WTC11 (cell line): ENCODE data around the gene SYTL1. TPM values are rescaled to one million over a fixed set of nuclear protein-coding genes. Genes with fewer than 3 reads are reported as not detected.

Source experiments
- ATAC-seq: fragments of 200-7000 bp; cut with Tn5 transposase; 2 replicates; pipeline ENCODE4 v1.10.0; 2021; ENCODE audit warnings: mild to moderate bottlenecking, moderate library complexity
- CTCF ChIA-PET: fragments of 300-600 bp; sonication (Branson Sonifier 250); formaldehyde crosslinking; loops from one replicate; lab custom pipeline; 2021; ENCODE audit warnings: antibody characterized with exemption; lab: Charles Lee
- POLR2A ChIA-PET: fragments of 350-600 bp; sonication (Branson Sonifier 250); formaldehyde crosslinking; loops from one replicate; lab custom pipeline; 2021; ENCODE audit warnings: antibody characterized with exemption; lab: Charles Lee
- DNase-seq: peaks from one replicate; pipeline ENCODE4 v3.0.0; 2021; ENCODE audit warnings: low spot score
- H3K27ac Mint-ChIP-seq: 2 replicates; pipeline ENCODE4 v1.8.0; 2021; ENCODE audit warnings: mixed read lengths
- H3K27me3 Mint-ChIP-seq: 2 replicates; pipeline ENCODE4 v1.8.0; 2021; ENCODE audit warnings: low read depth, mild to moderate bottlenecking, moderate library complexity, mixed read lengths
- H3K36me3 Mint-ChIP-seq: 2 replicates; pipeline ENCODE4 v1.8.0; 2021; ENCODE audit warnings: mixed read lengths
- H3K4me1 Mint-ChIP-seq: 2 replicates; pipeline ENCODE4 v1.8.0; 2022; ENCODE audit warnings: mixed read lengths
- H3K4me3 Mint-ChIP-seq: 2 replicates; pipeline ENCODE4 v1.8.0; 2021; ENCODE audit warnings: mild to moderate bottlenecking, moderate library complexity, mixed read lengths
- H3K9me3 Mint-ChIP-seq: 2 replicates; pipeline ENCODE4 v1.8.0; 2021; ENCODE audit warnings: mixed read lengths
- AFF4 ChIP-seq: sonication (generic); formaldehyde crosslinking; IDR thresholded peaks from 2 replicates; pipeline ENCODE4 v1.8.1; 2023; ENCODE audit warnings: mild to moderate bottlenecking, missing genetic modification reagents, borderline replicate concordance
- ETV6 ChIP-seq: sonication (generic); formaldehyde crosslinking; IDR thresholded peaks from 2 replicates; pipeline ENCODE4 v1.8.1; 2022; ENCODE audit warnings: mild to moderate bottlenecking, missing genetic modification reagents
- GRHL2 ChIP-seq: fragments of 250-450 bp; sonication (Bioruptor Pico); IDR thresholded peaks from 2 replicates; pipeline ENCODE4 v1.8.0; 2022; ENCODE audit warnings: mild to moderate bottlenecking, moderate library complexity; ENCODE audit not compliant: insufficient replicate concordance, severe bottlenecking
- KAT7 ChIP-seq: sonication (generic); formaldehyde crosslinking; IDR thresholded peaks from 2 replicates; pipeline ENCODE4 v1.8.1; 2023; ENCODE audit warnings: missing genetic modification reagents, mild to moderate bottlenecking, borderline replicate concordance
- NFATC4 ChIP-seq: fragments of 250-450 bp; sonication (Bioruptor Pico); IDR thresholded peaks from 2 replicates; pipeline ENCODE4 v1.9.0; 2021; ENCODE audit warnings: mild to moderate bottlenecking
- SMAD4 ChIP-seq: sonication (generic); formaldehyde crosslinking; IDR thresholded peaks from 2 replicates; pipeline ENCODE4 v1.8.0; 2022; ENCODE audit warnings: mild to moderate bottlenecking, missing genetic modification reagents
- ZBTB21 ChIP-seq: sonication (generic); formaldehyde crosslinking; IDR thresholded peaks from 2 replicates; pipeline ENCODE4 v1.8.1; 2023; ENCODE audit warnings: mild to moderate bottlenecking, missing genetic modification reagents, borderline replicate concordance
- ZNF121 ChIP-seq: sonication (generic); formaldehyde crosslinking; IDR thresholded peaks from 2 replicates; pipeline ENCODE4 v1.8.0; 2023; ENCODE audit warnings: missing genetic modification reagents
- ZNF281 ChIP-seq: sonication (generic); formaldehyde crosslinking; IDR thresholded peaks from 2 replicates; pipeline ENCODE4 v1.8.0; 2023; ENCODE audit warnings: mild to moderate bottlenecking, missing genetic modification reagents
- ZNF396 ChIP-seq: fragments of 250-450 bp; sonication (Bioruptor Pico); IDR thresholded peaks from 2 replicates; pipeline ENCODE4 v1.8.0; 2021; ENCODE audit warnings: mild to moderate bottlenecking, moderate library complexity, borderline replicate concordance
- total RNA-seq: library from RNA; stranded (reverse); gene quantifications from 3 replicates; pipeline ENCODE4 v1.2.3, GENCODE V29; 2021
- TF ChIP-seq, protein P1 (sequence below): sonication (generic); formaldehyde crosslinking; IDR thresholded peaks from 2 replicates; pipeline ENCODE4 v1.8.1; 2023; ENCODE audit warnings: mild to moderate bottlenecking, missing genetic modification reagents
- TF ChIP-seq, protein P2 (sequence below): sonication (generic); formaldehyde crosslinking; IDR thresholded peaks from 2 replicates; pipeline ENCODE4 v1.8.0; 2022; ENCODE audit warnings: mild to moderate bottlenecking, missing genetic modification reagents

Gene SYTL1
- total RNA-seq, 1 experiment from 2014 or later: 18.0 TPM

DNA sequence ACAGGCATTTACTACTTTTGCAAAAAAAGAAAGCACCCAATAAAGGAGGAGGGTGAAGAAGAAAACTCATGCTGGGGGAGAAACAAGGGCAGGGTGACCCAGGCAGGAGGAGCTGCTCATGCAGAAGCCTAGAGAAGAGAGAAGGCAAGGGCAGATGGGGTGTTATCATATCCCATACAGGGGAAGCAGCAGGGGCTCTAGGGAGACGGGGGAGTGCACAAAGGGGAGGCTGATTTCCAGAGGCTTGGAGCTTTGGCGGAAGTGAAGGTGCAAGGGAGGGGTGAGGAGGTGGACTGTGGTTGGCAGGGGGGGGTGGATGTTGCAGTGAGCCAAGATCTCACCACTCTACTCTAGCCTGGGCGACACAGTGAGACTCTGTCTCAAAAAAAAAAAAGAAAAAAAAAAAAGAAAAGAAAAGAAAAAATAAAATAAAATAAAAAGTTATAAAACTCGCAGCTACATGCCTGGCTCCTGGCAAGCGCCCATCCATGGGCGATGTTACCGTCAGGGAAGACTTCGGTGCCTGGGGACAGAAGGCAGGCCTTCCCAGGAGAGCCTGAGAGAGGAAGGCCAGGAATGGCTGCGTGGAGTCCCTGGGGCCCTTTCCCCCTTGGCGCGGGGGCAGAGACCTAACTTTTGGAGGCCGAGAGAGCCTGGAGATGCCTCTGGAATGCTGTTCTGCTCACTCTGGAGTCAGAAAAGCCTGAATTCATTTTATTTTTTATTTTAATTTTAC lies 36.1 kb downstream of the SYTL1 start:
- CTCF ChIA-PET: interaction anchor here (0.7 to 2.2 kb wide), 7 partner anchors 9 to 178 kb away, joined by 3 to 11 read pairs (median 4); no protein-coding TSS in a partner anchor

More for the DNA sequence above, 36.1 kb downstream of the SYTL1 start:
- ATAC-seq (no peak), DNase-seq (no peak)
- POLR2A ChIA-PET: interaction anchor here (0.7 kb wide), 1 partner anchor 9 kb away, joined by 3 read pairs; no protein-coding TSS in a partner anchor
- H3K27me3 Mint-ChIP-seq: peaks cover 20% of the 10 kb centered on the region
- TF ChIP-seq, protein P1, sequence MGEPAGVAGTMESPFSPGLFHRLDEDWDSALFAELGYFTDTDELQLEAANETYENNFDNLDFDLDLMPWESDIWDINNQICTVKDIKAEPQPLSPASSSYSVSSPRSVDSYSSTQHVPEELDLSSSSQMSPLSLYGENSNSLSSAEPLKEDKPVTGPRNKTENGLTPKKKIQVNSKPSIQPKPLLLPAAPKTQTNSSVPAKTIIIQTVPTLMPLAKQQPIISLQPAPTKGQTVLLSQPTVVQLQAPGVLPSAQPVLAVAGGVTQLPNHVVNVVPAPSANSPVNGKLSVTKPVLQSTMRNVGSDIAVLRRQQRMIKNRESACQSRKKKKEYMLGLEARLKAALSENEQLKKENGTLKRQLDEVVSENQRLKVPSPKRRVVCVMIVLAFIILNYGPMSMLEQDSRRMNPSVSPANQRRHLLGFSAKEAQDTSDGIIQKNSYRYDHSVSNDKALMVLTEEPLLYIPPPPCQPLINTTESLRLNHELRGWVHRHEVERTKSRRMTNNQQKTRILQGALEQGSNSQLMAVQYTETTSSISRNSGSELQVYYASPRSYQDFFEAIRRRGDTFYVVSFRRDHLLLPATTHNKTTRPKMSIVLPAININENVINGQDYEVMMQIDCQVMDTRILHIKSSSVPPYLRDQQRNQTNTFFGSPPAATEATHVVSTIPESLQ (CRISPR knock-in tag): no peak
- TF ChIP-seq ZBTB21 (CRISPR knock-in tag): no peak
- TF ChIP-seq AFF4 (CRISPR knock-in tag): no peak
- TF ChIP-seq NFATC4 (CRISPR knock-in tag): no peak
- TF ChIP-seq KAT7 (CRISPR knock-in tag): no peak
- TF ChIP-seq, protein P2, sequence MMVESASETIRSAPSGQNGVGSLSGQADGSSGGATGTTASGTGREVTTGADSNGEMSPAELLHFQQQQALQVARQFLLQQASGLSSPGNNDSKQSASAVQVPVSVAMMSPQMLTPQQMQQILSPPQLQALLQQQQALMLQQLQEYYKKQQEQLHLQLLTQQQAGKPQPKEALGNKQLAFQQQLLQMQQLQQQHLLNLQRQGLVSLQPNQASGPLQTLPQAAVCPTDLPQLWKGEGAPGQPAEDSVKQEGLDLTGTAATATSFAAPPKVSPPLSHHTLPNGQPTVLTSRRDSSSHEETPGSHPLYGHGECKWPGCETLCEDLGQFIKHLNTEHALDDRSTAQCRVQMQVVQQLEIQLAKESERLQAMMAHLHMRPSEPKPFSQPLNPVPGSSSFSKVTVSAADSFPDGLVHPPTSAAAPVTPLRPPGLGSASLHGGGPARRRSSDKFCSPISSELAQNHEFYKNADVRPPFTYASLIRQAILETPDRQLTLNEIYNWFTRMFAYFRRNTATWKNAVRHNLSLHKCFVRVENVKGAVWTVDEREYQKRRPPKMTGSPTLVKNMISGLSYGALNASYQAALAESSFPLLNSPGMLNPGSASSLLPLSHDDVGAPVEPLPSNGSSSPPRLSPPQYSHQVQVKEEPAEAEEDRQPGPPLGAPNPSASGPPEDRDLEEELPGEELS (CRISPR knock-in tag): no peak
- no peak for TF ChIP-seq GRHL2
- TF ChIP-seq ZNF396 (CRISPR knock-in tag): no peak
- TF ChIP-seq SMAD4 (CRISPR knock-in tag): no peak
- TF ChIP-seq ZNF121: no peak
- no peak for TF ChIP-seq ZNF281 (CRISPR knock-in tag)
- TF ChIP-seq ETV6 (CRISPR knock-in tag): no peak
- no peak overlapping the region for H3K27ac Mint-ChIP-seq
- H3K4me1 Mint-ChIP-seq: 0 out of 2 replicates have a peak, but pooled peaks cover 6% of the 10 kb centered on the region
- H3K36me3 Mint-ChIP-seq: no peaks in the 10 kb centered on the region
- no peaks in the 10 kb centered on the region for H3K9me3 Mint-ChIP-seq
- no peak overlapping the region for H3K4me3 Mint-ChIP-seq
